ENCODE results near the gene ALDH16A1. TPM values are rescaled to one million over a fixed set of nuclear protein-coding genes. Genes with fewer than 3 reads are reported as not detected.

The ALDH16A1 gene
- total and polyA plus RNA-seq, 2 of the 8 experiments (the other 6 are each of a cell fraction or from before 2014, with no cell fraction given): 30.5 to 34.3 TPM

GRCh38 chr19:49407482-49408015 lies 45.5 kb upstream of the ALDH16A1 start:
- H2BK20ac ChIP-seq (ENCODE audit: low read length): no peak overlapping the region
- no peak overlapping the region for H4K5ac ChIP-seq (ENCODE audit: insufficient read length, low read depth, low read length)
- 90% methylated on average over 16 of the region's 16 CpGs; no CpG with 5 or more reads in 1 of the 2 experiments for WGBS, 2 experiments (ENCODE audit: extremely low coverage in 1 of 2, insufficient coverage in 1 of 2, insufficient read length in 1 of 2, insufficient replicate concordance in 2 of 2, low coverage in 1 of 2, low lambda C conversion rate in 2 of 2, missing lambda C conversion rate in 1 of 2)
- H3K4me2 ChIP-seq (ENCODE audit: insufficient read depth in 1 of 2, low read depth in 2 of 2, low read length in 2 of 2): no peak overlapping the region
- no peak overlapping the region for H4K91ac ChIP-seq (replicated peaks; ENCODE audit: insufficient read length, low read length)
- no peaks in the 10 kb centered on the region for H3K79me1 ChIP-seq (ENCODE audit: low read depth, low read length)
- H3K18ac ChIP-seq (ENCODE audit: extremely low read depth, low read length): no peak overlapping the region
- H2BK5ac ChIP-seq (ENCODE audit: low read depth, low read length): no peak overlapping the region
- H3K56ac ChIP-seq (replicated peaks; ENCODE audit: insufficient read length, low read depth, low read length): no peak overlapping the region
- H3K23ac ChIP-seq (ENCODE audit: insufficient read length): no peak overlapping the region
- H3K27ac ChIP-seq (ENCODE audit: low read depth, low read length): no peak overlapping the region
- no peak overlapping the region for H2BK15ac ChIP-seq (ENCODE audit: low read length)
- no peak overlapping the region for H2AK5ac ChIP-seq (ENCODE audit: low read depth, low read length)
- H3K23me2 ChIP-seq (ENCODE audit: low read depth, low read length): no peaks in the 10 kb centered on the region
- H3K4ac ChIP-seq (replicated peaks; ENCODE audit: insufficient read length, low read depth, low read length): no peak overlapping the region
- no peaks in the 10 kb centered on the region for H3K79me2 ChIP-seq (ENCODE audit: control insufficient read depth in 1 of 2, insufficient read depth in 2 of 2, low read length in 2 of 2)
- peaks cover 5 to 18% (median 11%) of the 10 kb centered on the region in 4 experiments for H3K4me1 ChIP-seq (replicated peaks in 1 of 4; ENCODE audit: control insufficient read depth in 3 of 4, insufficient read depth in 4 of 4, low read length in 3 of 4)
- H2BK120ac ChIP-seq (replicated peaks; ENCODE audit: low read depth, low read length): no peak overlapping the region
- no peak overlapping the region for H2AFZ ChIP-seq (ENCODE audit: low read length)
- H4K8ac ChIP-seq (ENCODE audit: extremely low read depth, insufficient read depth, low read length): no peak overlapping the region
- no peak overlapping the region for H2BK12ac ChIP-seq (ENCODE audit: low read depth, low read length)
- no peaks in the 10 kb centered on the region for H3K27me3 ChIP-seq (replicated peaks in 1 of 4; ENCODE audit: control insufficient read depth in 3 of 4, extremely low read depth in 1 of 4, insufficient read depth in 3 of 4, low read length in 3 of 4)
- ChIA-PET POLR2A (ENCODE audit: partially characterized antibody) (interaction anchor here (0.8 to 2.2 kb wide), 3 partner anchors 9 to 15 kb away, joined by 5 to 9 read pairs (median 8); no protein-coding TSS in a partner anchor), CTCF (ENCODE audit: partially characterized antibody) (interaction anchor here (1.4 to 2.3 kb wide), 5 partner anchors 8 to 27 kb away, joined by 3 to 24 read pairs (median 6); no protein-coding TSS in a partner anchor)
- no peaks in the 10 kb centered on the region for H3K9me3 ChIP-seq (ENCODE audit: insufficient read depth in 2 of 2, low read depth in 1 of 2, low read length in 1 of 2)
- H3K14ac ChIP-seq (ENCODE audit: insufficient read length): no peak overlapping the region
- no peaks in the 10 kb centered on the region for H4K20me1 ChIP-seq (replicated peaks in 1 of 2; ENCODE audit: control insufficient read depth in 1 of 2, insufficient read depth in 2 of 2, low read length in 2 of 2)
- no peak overlapping the region for H3K4me3 ChIP-seq (ENCODE audit: extremely low read depth in 1 of 4, insufficient read depth in 2 of 4, low read depth in 3 of 4, low read length in 4 of 4)
- H3K36me3 ChIP-seq (ENCODE audit: control insufficient read depth in 2 of 4, insufficient read depth in 4 of 4, low read length in 3 of 4): no peaks in the 10 kb centered on the region
- FAIRE-seq (no peak), DNase-seq (ENCODE audit: low read depth in 1 of 2, low spot score in 2 of 2) (no peak)
- no peak overlapping the region for H3K9ac ChIP-seq (replicated peaks in 1 of 4; ENCODE audit: extremely low read depth in 1 of 4, low read depth in 3 of 4, low read length in 3 of 4)
- no peak for TF ChIP-seq TAF1 (IDR thresholded peaks at IDR 0.05; ENCODE audit: low read depth, low read length)

Data from H1 (cell line).